ENCODE data around the gene EXOC4.

DNA sequence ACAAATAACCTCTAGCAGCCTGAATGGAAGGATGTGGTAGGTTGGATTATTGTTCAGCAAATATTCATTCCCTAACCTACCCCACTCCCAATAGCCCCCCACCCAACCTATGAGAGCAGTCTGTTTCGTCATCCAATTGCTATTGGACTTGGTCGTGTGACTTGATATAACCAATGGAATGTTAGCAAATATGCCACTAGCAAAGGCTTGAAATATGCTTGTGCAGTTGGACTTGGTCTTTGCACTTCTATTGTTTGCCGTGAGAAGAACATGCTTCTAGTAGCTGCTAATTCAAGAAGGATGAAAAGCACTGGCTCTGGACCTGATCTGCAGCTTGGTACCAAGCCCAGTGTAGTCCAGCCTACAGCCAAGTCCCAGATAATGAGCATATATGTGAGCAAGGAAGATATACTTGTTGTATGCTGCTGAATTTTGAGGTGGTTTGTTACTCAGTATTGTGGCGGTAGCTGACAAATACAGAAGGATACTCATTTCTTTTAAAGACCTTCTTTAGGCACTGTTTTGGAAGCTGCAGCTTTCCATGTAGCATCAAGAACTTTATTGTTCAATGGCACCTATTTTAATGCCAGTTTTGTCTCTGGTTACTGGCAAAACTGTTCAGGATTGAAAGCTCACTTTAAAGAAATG lies 180.4 kb downstream of the EXOC4 start:
- TF ChIP-seq, protein P1, sequence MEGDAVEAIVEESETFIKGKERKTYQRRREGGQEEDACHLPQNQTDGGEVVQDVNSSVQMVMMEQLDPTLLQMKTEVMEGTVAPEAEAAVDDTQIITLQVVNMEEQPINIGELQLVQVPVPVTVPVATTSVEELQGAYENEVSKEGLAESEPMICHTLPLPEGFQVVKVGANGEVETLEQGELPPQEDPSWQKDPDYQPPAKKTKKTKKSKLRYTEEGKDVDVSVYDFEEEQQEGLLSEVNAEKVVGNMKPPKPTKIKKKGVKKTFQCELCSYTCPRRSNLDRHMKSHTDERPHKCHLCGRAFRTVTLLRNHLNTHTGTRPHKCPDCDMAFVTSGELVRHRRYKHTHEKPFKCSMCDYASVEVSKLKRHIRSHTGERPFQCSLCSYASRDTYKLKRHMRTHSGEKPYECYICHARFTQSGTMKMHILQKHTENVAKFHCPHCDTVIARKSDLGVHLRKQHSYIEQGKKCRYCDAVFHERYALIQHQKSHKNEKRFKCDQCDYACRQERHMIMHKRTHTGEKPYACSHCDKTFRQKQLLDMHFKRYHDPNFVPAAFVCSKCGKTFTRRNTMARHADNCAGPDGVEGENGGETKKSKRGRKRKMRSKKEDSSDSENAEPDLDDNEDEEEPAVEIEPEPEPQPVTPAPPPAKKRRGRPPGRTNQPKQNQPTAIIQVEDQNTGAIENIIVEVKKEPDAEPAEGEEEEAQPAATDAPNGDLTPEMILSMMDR (IDR thresholded peaks at IDR 0.05 in 4 of 5, conservative IDR thresholded peaks at IDR 0.05 in 1 of 5): no peak
- no peak for TF ChIP-seq POLR2A (IDR thresholded peaks at IDR 0.05)

All from gastrocnemius medialis (tissue), 4 donors.